Aorta (tissue), 5 donors: Measurements from ENCODE around the gene M6PR. TPM values are rescaled to one million over a fixed set of nuclear protein-coding genes. Genes with fewer than 3 reads are reported as not detected.
"Not testable (repeated sequence)": the region's sequence is repeated elsewhere in the genome, so short reads cannot be mapped to it uniquely, and the experiment has no call there.

Experiments used
- ATAC-seq: fragments of 200-7000 bp; cut with Tn5 transposase; one replicate; pipeline ENCODE4 v1.9.1; 2022; ENCODE audit warnings: moderate library complexity; ENCODE audit not compliant: low FRiP score
- DNase-seq, 2 donors: peaks; one replicate each; pipeline ENCODE4 v3.0.0-alpha.2; 2020
- H3K27ac ChIP-seq, 2 donors: one replicate each; pipeline ENCODE4 v1.5.1; 2013; ENCODE audit warnings: low read length in 2 of 2, mild to moderate bottlenecking in 2 of 2, moderate library complexity in 2 of 2, control low read depth in 1 of 2, inconsistent platforms in 1 of 2, low read depth in 1 of 2
- H3K27me3 ChIP-seq, 2 donors: one replicate each; pipeline ENCODE4 v1.6.1; 2013; ENCODE audit warnings: control low read depth in 1 of 2, low read length in 1 of 2, mild to moderate bottlenecking in 1 of 2, moderate library complexity in 1 of 2; ENCODE audit not compliant: insufficient read depth in 2 of 2, control insufficient read depth in 1 of 2
- H3K36me3 ChIP-seq, 2 donors: one replicate each; pipeline ENCODE4 v1.6.1; 2013; ENCODE audit warnings: control low read depth in 1 of 2, low read length in 1 of 2, mild to moderate bottlenecking in 1 of 2; ENCODE audit not compliant: insufficient read depth in 2 of 2, control insufficient read depth in 1 of 2
- H3K4me1 ChIP-seq, 2 donors: one replicate each; pipeline ENCODE4 v1.6.1; 2013; ENCODE audit warnings: low read length in 2 of 2, control low read depth in 1 of 2, mild to moderate bottlenecking in 1 of 2, moderate library complexity in 1 of 2; ENCODE audit not compliant: insufficient read depth in 2 of 2, control insufficient read depth in 1 of 2
- H3K4me3 ChIP-seq, 2 donors: one replicate each; pipeline ENCODE4 v1.5.1; 2013; ENCODE audit warnings: low read length in 2 of 2, control low read depth in 1 of 2, mild to moderate bottlenecking in 1 of 2
- H3K9me3 ChIP-seq: one replicate; pipeline ENCODE4 v1.6.1; 2013; ENCODE audit warnings: mild to moderate bottlenecking, low read length; ENCODE audit not compliant: control insufficient read depth
- WGBS, 2 donors: extraction: QIAGEN DNeasy Blood & Tissue Kit; methylation state at CpG; one replicate each; pipeline ENCODE4 v1.1.7; 2013; 5-methylcytosine and 5-hydroxymethylcytosine counted together
- intact Hi-C, 2 donors: fragments of 100-400 bp; cut with DNase I; formaldehyde crosslinking; loops; one replicate each; pipeline versions ENCODE4 v1.14.2 to v1.15.0; 2022
- polyA plus RNA-seq, 2 donors: library from polyadenylated mRNA; stranded (reverse); fragments of 200-250 nt; gene quantifications; one replicate each; pipeline ENCODE4 v1.2.3, GENCODE V29; 2013
- total RNA-seq, 2 donors: library from RNA; stranded (reverse); fragmentation: NEBNext Ultra II Directional; extraction: Animal tissue kit (Norgen Biotek cat#: 25700); gene quantifications; one replicate each; pipeline ENCODE4 v1.2.1, GENCODE V29; 2021
- donor health status: healthy with polysubstance abuse.
- donor health status: Bipolar disorder and iron deficiency.
- donor health status: DM: no; HTN: no; CAD: no.
- donor health status: DM: no; HTN: no; CAD: no.
- donor health status: DM: yes; HTN: yes; CAD: no.

M6PR gene
- total and polyA plus RNA-seq, 4 donors, result 38.6 to 105 (median 67.0) TPM

DNA sequence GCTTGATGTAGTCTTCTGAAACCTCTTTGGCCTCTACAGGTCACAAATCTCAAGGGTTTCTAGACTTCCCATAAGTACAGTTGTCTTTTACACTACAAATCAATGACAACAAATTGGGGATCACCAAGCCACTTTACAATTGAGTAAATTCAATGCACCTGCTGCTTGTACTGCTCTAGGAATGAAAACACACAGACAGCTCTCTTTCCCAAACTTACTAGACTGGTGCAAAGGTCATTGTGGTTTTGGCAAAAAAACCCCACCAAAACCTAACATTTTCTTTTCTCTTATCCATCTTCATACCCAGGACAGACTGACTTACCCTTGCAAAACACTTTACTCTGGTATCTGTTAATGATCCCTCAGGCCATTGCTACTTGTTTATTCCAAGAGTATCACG, 2.7 kb downstream of the M6PR start:
- intact Hi-C loops, result no loop called here
- DNase-seq, result no peak
- Histone ChIP-seq H3K36me3 (peaks cover 9 to 13% of the 10 kb centered on the region in 2 donors), H3K27me3 (no peaks in the 10 kb centered on the region), H3K4me3 (no peak overlapping the region), H3K9me3 (no peaks in the 10 kb centered on the region), H3K27ac (no peak overlapping the region), H3K4me1 (peaks cover 0 to 4% of the 10 kb centered on the region in 2 donors)
- no peak for ATAC-seq
- 71 to 89% methylated on average over 1 of the region's 1 CpG for WGBS, 2 donors

DNA sequence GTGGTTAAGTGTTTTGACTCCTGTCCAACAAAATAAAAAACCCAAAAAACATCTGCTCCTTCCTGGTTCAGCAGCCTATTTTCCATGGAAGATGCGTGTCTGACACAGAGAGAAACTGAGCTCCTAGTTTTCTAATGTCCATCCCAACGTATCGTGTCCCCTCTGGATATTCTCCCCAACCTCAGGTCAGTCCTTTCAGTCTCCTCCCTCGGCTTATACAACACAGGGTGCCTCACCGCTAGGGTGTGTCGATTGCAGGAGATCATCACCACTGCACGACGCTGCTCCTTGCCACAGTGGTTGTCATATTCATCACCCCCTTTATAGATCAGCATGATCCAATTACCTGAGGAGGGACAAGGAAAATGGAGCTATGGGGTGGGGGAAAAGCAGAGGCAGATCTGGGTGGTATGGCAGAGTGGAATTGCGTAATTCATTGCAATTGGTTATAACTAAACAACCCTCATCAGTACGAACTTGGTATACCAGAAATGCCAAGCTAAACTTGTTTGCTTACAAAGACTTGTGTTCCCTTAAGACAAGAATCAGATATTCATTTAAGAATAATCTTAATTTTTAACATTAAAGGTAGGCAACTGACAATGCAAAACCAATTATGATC, 5.8 kb downstream of the M6PR start:
- DNase-seq (no peak), ATAC-seq (no peak)
- no peaks in the 10 kb centered on the region for H3K27me3 ChIP-seq
- H3K36me3 ChIP-seq, result peaks cover 11 to 17% of the 10 kb centered on the region in 2 donors
- H3K4me1 ChIP-seq, result peaks cover 0 to 2% of the 10 kb centered on the region in 2 donors
- intact Hi-C loops, result no loop called here
- no peak overlapping the region for H3K4me3 ChIP-seq
- H3K9me3 ChIP-seq, result no peaks in the 10 kb centered on the region
- no peak overlapping the region for H3K27ac ChIP-seq
- 86 to 89% methylated on average over 10 of the region's 10 CpGs for WGBS, 2 donors

DNA sequence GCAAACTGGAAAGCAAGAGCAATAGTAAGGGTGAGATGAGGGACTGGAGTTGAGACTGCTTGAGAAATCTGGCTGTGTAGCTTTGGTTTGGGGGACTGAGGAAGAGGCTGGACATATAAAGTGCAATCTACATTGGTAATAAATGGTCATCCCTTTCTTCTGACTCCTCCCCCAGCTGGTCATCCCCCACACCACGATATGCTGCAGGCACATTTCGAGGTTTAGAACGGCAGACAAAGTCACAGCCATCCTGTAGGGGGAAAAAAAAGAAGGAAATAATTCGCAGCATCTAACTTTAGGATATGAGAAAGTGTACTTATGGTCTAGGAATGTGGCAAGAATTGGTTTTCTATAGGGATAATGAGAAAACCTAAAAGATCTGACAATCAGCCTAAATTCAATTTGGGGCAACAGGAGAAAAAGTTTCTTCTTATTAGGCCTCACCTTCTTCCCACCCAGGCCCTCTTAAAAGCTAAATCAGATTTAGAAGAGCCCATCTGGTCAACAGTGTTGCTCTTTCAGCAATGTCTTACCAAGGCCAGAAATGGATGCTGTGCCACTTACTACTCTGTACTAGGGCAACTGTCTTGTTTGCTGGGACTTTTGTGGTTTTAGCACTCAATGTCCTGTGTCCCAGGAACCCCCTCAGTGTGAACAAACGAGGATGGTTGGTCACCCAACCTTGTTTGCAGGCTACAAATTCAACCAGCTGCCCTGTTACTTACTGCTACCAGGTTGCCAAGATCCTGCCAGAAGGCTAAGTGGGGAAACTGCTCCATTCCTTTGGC, 7.6 kb downstream of the M6PR start:
- Histone ChIP-seq H3K27ac (no peak overlapping the region), H3K4me3 (no peak overlapping the region), H3K36me3 (peaks cover 11 to 17% of the 10 kb centered on the region in 2 donors), H3K9me3 (no peaks in the 10 kb centered on the region), H3K27me3 (no peaks in the 10 kb centered on the region), H3K4me1 (no peaks in the 10 kb centered on the region)
- WGBS, 2 donors, result 69 to 71% methylated on average over 5 of the region's 5 CpGs
- intact Hi-C loops, result no loop called here
- ATAC-seq, result no peak
- DNase-seq, result no peak

DNA sequence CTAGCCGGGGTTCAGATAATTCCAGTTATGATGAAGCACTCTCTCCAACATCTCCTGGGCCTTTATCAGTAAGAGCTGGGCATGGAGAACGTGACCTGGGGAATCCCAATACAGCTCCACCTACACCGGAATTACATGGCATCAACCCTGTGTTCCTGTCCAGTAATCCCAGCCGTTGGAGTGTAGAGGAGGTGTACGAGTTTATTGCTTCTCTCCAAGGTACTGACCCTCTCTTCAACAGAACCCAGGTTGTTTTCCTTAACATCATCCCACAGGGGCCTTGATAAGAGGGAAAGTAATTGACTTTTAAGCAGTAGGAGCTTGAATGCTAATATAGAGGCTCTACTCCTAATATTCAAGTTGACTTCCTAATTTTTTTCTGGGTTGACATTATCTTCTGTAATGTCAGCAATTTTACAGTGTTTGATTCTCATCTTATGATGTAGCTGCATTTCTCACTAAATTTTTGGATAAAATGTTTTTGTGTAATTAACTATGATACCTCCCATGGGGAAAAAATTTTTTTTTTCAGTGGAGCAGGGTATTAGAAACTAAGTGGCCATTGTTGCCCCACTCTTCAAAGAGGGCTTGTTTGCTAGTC, 11.5 kb downstream of the M6PR start:
- DNase-seq, H3K27me3 ChIP-seq, H3K4me1 ChIP-seq, H3K27ac ChIP-seq, intact Hi-C loops, ATAC-seq, H3K9me3 ChIP-seq, H3K36me3 ChIP-seq, H3K4me3 ChIP-seq: not testable (repeated sequence)
- 57 to 58% methylated on average over 3 of the region's 5 CpGs for WGBS, 2 donors

DNA sequence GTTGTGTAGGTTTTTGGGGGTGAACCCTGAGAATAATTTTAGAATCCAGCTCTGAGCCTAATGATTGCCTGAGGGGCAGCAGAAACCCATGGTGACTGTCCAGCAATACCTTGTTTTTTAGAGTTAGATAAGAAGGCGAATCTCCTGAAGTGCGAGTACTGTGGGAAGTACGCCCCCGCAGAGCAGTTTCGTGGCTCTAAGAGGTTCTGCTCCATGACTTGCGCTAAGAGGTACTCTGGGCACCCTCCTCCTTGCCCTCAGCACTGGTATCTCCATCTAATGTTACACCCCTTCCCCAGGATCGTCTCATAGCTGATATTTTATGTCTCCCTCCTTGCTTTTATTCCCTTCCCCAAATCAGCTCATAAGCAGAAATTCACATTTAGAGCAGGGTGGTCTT, 12.7 kb downstream of the M6PR start:
- peaks cover 4 to 9% of the 10 kb centered on the region in 2 donors for H3K36me3 ChIP-seq
- DNase-seq (no peak), ATAC-seq (no peak)
- intact Hi-C loops, result no loop called here
- no peak overlapping the region for H3K4me3 ChIP-seq
- 92 to 93% methylated on average over 7 of the region's 7 CpGs for WGBS, 2 donors
- H3K27me3 ChIP-seq, result no peaks in the 10 kb centered on the region
- no peaks in the 10 kb centered on the region for H3K9me3 ChIP-seq
- no peaks in the 10 kb centered on the region for H3K4me1 ChIP-seq
- H3K27ac ChIP-seq, result no peak overlapping the region

DNA sequence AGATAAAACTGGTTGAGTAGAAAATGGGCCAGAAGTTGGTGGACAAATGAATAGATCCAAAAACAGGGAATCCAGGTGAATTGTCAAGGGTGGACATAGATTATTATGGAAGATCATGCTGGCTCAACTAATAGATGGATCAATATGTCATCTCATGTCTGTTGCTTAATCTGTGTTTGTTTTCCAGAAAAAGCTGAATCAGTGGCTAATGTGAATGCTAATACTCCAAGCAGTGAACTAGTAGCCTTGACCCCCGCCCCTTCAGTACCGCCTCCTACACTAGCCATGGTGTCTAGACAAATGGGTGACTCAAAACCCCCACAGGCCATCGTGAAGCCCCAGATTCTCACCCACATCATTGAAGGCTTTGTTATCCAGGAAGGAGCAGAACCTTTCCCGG, 15.4 kb downstream of the M6PR start:
- WGBS, 2 donors, result 90 to 92% methylated on average over 3 to 4 of the region's 4 CpGs
- H3K9me3 ChIP-seq, DNase-seq, ATAC-seq, H3K36me3 ChIP-seq, intact Hi-C loops, H3K27me3 ChIP-seq, H3K4me3 ChIP-seq, H3K4me1 ChIP-seq, H3K27ac ChIP-seq: not testable (repeated sequence)

DNA sequence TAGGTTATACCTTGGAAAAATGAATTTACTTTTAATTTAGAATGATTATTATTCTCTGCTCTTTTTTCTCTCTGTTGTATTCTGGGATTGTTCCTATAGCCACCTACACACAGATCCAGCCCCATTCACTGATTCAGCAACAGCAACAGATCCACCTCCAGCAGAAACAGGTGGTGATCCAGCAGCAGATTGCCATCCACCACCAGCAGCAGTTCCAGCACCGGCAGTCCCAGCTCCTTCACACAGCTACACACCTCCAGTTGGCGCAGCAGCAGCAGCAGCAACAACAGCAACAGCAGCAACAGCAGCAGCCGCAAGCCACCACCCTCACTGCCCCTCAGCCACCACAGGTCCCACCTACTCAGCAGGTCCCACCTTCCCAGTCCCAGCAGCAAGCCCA, 17.0 kb downstream of the M6PR start:
- 96 to 100% methylated on average over 2 to 3 of the region's 3 CpGs for WGBS, 2 donors
- intact Hi-C loops, H3K27ac ChIP-seq, H3K4me3 ChIP-seq, H3K27me3 ChIP-seq, H3K4me1 ChIP-seq, H3K36me3 ChIP-seq, H3K9me3 ChIP-seq, DNase-seq: not testable (repeated sequence)
- ATAC-seq, result peak; percentile 7

DNA sequence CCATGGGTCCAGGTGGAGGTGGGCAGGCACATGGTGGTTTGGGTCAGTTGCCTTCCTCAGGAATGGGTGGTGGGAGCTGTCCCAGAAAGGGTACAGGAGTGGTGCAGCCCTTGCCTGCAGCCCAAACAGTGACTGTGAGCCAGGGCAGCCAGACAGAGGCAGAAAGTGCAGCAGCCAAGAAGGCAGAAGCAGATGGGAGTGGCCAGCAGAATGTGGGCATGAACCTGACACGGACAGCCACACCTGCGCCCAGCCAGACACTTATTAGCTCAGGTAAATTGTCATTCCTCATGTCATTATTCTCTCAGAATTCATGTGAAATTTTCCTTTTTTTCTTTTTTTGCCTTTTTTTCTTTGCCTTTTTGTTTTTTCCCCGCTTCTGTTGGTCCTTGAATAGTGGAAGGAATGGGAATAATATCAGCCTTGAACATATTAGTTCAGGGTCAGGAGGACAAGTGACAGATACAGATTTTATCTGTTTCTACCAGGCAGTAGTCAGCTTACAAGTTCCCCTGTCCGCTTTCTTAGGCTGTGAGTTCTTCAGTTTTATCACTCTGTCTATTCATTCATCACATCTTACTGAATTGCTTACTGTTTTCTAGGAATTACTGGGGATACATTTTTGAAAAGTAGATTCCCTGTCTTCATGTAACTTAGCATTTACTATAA, 18.7 kb downstream of the M6PR start:
- intact Hi-C loops, ATAC-seq, H3K27ac ChIP-seq, H3K4me3 ChIP-seq, H3K9me3 ChIP-seq, H3K27me3 ChIP-seq, DNase-seq, H3K4me1 ChIP-seq, H3K36me3 ChIP-seq: not testable (repeated sequence)
- WGBS, 2 donors, result 91 to 99% methylated on average over 4 of the region's 4 CpGs
